Stimulated activated CD4-positive, alpha-beta T cell treated with anti-CD3 and anti-CD28 coated beads, Interleukin-2, amount 100 ng/mL, for 24 hours (primary cell): ENCODE results near the gene TENM4.

Experiments used
- DNase-seq, 2 donors: peaks; one replicate each; pipeline ENCODE4 v3.0.0-alpha.2; 2020

Gene TENM4

GRCh38 chr11:78796956-78797355 lies 643.9 kb downstream of the TENM4 start:
- no peak for DNase-seq

- DNase-seq, result no peak
These were observed 645.1 kb downstream of the TENM4 start for GRCh38 chr11:78795621-78796261.

GRCh38 chr11:78791964-78792363 lies 648.9 kb downstream of the TENM4 start:
- DNase-seq, result no peak

- no peak for DNase-seq
These were observed 649.6 kb downstream of the TENM4 start for GRCh38 chr11:78791254-78791653.

- no peak for DNase-seq
These were observed 650.0 kb downstream of the TENM4 start for GRCh38 chr11:78790784-78791183.

- no peak for DNase-seq
These were observed 651.5 kb downstream of the TENM4 start for GRCh38 chr11:78789375-78789774.

- no peak for DNase-seq
These were observed 652.3 kb downstream of the TENM4 start for GRCh38 chr11:78788533-78788932.

GRCh38 chr11:78787696-78788095 lies 653.1 kb downstream of the TENM4 start:
- no peak for DNase-seq

- no peak for DNase-seq
These were observed 654.1 kb downstream of the TENM4 start for GRCh38 chr11:78786746-78787145.

- no peak for DNase-seq
These were observed 654.7 kb downstream of the TENM4 start for GRCh38 chr11:78786086-78786485.

- DNase-seq, result no peak
These were observed 656.3 kb downstream of the TENM4 start for GRCh38 chr11:78784321-78785061.

GRCh38 chr11:78783846-78784245 lies 657.0 kb downstream of the TENM4 start:
- DNase-seq, result no peak

- no peak for DNase-seq
These were observed 657.5 kb downstream of the TENM4 start for GRCh38 chr11:78783301-78783700.

GRCh38 chr11:78782725-78783124 lies 658.1 kb downstream of the TENM4 start:
- DNase-seq, result no peak

- DNase-seq, result no peak
These were observed 659.9 kb downstream of the TENM4 start for GRCh38 chr11:78780889-78781288.

GRCh38 chr11:78773492-78773891 lies 667.3 kb downstream of the TENM4 start:
- DNase-seq, result no peak

GRCh38 chr11:78773077-78773476 lies 667.8 kb downstream of the TENM4 start:
- DNase-seq, result no peak

GRCh38 chr11:78772186-78772585 lies 668.6 kb downstream of the TENM4 start:
- DNase-seq, result no peak

- DNase-seq, result no peak
These were observed 669.9 kb downstream of the TENM4 start for GRCh38 chr11:78770931-78771330.

GRCh38 chr11:78768971-78769370 lies 671.9 kb downstream of the TENM4 start:
- DNase-seq, result no peak

GRCh38 chr11:78768345-78768744 lies 672.5 kb downstream of the TENM4 start:
- no peak for DNase-seq

GRCh38 chr11:78767027-78767932 lies 673.5 kb downstream of the TENM4 start:
- DNase-seq, result no peak

GRCh38 chr11:78764946-78765345 lies 675.9 kb downstream of the TENM4 start:
- no peak for DNase-seq

- no peak for DNase-seq
These were observed 677.2 kb downstream of the TENM4 start for GRCh38 chr11:78763664-78764063.
